ENCODE results near the gene RNF223. TPM values are rescaled to one million over a fixed set of nuclear protein-coding genes. Genes with fewer than 3 reads are reported as not detected.

RNF223 gene
- total and polyA plus RNA-seq, 8 donors: 0.05 to 0.37 (median 0.16) TPM; not detected in 2

DNA sequence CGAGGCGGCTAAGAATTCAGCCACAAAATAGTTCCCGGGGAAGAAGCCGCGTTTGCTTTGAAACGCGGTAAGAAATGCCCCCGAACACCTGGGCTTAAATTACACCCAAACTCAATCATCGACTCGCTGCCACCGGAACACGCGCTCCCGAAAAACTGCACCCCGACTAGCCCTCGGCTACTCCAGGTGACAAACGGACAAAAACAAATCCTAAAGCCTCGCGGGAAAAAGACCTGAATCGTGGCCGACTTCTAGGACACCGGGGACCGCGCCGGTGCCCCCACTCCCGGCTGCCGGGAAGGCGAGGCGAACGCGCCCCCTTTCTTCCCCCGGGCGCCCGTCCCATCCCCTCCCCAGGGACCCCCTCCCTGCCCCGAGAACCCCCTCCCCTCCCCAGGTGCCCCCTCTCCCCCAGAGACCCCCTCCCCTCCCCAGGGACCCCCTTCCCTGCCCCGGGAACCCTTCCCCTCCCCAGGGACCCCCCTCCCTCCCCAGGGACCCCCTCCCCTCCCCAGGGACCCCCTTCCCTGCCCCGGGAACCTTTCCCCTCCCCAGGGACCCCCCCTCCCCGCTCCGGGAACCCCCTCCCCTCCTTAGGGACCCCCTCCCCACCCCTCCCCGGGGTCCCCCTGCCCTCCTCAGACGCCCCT is 41.2 kb upstream of the RNF223 start:
- 3 to 4% methylated on average over 34 to 40 of the region's 41 CpGs for WGBS, 2 donors

DNA sequence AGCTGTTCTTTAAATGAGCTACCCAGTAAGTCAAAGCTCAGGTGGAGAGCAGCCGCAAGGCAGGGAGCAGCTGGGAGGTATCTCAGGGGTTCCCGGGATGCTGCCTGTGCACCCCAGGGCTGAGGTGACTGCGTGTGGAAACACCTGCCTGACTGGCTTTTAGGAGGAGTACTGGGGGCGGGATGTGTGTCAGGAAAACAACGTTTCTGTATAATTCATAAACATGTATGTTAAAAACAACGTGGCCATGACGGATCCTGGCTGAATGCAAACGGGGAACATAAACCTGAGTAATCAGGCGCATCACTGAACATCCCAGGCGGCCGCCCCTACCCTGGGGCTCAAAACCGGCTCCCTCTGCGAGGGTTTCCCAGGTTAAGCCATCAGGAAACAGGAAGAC is 40.3 kb upstream of the RNF223 start:
- TF ChIP-seq, protein P1, sequence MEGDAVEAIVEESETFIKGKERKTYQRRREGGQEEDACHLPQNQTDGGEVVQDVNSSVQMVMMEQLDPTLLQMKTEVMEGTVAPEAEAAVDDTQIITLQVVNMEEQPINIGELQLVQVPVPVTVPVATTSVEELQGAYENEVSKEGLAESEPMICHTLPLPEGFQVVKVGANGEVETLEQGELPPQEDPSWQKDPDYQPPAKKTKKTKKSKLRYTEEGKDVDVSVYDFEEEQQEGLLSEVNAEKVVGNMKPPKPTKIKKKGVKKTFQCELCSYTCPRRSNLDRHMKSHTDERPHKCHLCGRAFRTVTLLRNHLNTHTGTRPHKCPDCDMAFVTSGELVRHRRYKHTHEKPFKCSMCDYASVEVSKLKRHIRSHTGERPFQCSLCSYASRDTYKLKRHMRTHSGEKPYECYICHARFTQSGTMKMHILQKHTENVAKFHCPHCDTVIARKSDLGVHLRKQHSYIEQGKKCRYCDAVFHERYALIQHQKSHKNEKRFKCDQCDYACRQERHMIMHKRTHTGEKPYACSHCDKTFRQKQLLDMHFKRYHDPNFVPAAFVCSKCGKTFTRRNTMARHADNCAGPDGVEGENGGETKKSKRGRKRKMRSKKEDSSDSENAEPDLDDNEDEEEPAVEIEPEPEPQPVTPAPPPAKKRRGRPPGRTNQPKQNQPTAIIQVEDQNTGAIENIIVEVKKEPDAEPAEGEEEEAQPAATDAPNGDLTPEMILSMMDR (IDR thresholded peaks at IDR 0.05): no peak
- Histone ChIP-seq H3K27ac (no peak overlapping the region), H3K9me3 (no peaks in the 10 kb centered on the region), H3K4me3 (no peak overlapping the region), H3K27me3 (no peaks in the 10 kb centered on the region), H3K4me1 (no peaks in the 10 kb centered on the region), H3K36me3 (no peaks in the 10 kb centered on the region)
- no peak for ATAC-seq
- 80 to 82% methylated on average over 13 of the region's 13 CpGs for WGBS, 2 donors
- peak in 2 of 6 donors; percentile 20 to 47 for DNase-seq
- FAIRE-seq: no peak
- intact Hi-C loops (cut with DNase I): loop anchor here in 1 of 3 donors (10.0 kb wide), 1 partner anchor 80 kb away; no protein-coding TSS in a partner anchor

More for the DNA sequence above, 41.2 kb upstream of the RNF223 start:
- no peaks in the 10 kb centered on the region for H3K9me3 ChIP-seq
- no peaks in the 10 kb centered on the region for H3K36me3 ChIP-seq
- intact Hi-C loops (cut with DNase I): loop anchor here in 1 of 3 donors (10.0 kb wide), 1 partner anchor 80 kb away; no protein-coding TSS in a partner anchor
- H3K27me3 ChIP-seq: no peaks in the 10 kb centered on the region
- no peak overlapping the region for H3K27ac ChIP-seq
- no peak for FAIRE-seq
- peak in 4 of 6 donors; percentile 26 to 77 (median 50) for DNase-seq
- H3K4me1 ChIP-seq: no peaks in the 10 kb centered on the region
- ATAC-seq: no peak
- H3K4me3 ChIP-seq: peak overlapping the region; percentile 77 to 87 (median 85)
- TF ChIP-seq, protein P1 (IDR thresholded peaks at IDR 0.05): no peak

DNA sequence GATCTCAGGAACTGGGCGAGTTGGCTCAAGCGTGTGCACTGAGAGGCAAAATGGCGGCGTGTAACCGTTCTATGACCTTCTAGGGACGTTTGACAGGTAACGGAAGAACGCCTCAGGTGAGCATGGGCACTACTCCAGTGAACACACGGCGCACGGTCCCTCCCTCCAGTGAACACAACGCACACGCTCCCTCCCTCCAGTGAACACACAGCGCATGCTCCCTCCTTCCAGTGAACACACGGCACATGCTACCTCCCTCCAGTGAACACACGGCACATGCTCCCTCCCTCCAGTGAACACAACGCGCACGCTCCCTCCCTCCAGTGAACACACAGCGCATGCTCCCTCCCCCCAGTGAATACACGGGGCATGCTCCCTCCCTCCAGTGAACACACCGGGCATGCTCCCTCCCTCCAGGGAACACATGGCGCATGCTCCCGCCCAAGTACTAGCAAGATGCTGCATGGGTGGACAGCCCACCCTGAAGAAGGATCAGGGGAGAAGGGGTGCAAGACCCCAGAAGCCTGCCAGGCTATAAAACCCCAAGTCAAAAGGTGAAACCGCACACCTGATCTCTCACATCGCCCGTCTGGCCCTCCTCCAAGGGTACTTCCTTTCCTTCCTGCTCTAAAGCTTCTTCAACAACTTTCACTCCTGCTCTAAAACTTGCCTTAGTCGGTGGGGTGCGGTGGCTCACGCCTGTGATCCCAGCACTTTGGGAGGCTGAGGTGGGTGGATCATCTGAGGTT is 38.3 kb upstream of the RNF223 start:
- intact Hi-C loops (cut with DNase I): loop anchor here in 1 of 3 donors (10.0 kb wide), 1 partner anchor 78 kb away; no protein-coding TSS in a partner anchor

DNA sequence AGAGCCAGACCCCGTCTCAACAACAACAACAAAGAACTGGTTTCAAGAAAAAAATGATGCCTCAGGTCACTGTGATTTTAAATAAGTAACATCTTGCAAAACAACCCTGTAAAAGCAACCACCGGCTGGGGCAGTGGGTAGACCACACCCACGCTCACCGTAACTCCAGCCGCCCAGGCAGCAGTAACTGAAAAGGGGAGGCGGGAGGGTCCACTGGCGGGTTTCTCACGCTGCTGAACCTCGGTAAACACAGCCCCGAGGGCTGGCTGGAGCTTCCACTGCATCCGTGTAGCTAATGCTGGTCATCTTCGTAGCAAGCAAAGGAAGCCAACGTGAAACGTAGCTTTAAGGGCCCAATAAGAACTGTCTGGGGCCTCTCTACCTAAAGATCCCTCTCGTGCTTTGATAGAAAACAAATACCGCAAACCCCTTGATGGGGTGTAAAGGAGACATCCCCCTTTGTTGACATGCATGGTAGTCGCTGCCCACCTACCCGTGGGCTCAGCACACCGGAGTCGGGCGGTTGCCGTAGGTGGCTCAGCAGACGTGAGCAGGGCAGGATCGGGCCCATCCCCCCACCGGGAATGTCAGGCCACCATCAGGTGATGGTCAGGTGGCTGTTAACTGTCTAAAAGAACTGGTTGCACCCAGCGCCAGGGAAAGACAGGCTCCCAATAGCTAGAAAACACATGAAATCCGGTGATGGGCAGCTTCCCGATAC is 37.6 kb upstream of the RNF223 start:
- FAIRE-seq (no peak), ATAC-seq (no peak), DNase-seq (peak in 2 of 6 donors; percentile 18 to 29)
- Histone ChIP-seq H3K4me3 (no peak overlapping the region), H3K27ac (no peak overlapping the region), H3K9me3 (no peaks in the 10 kb centered on the region), H3K36me3 (no peaks in the 10 kb centered on the region), H3K4me1 (no peaks in the 10 kb centered on the region), H3K27me3 (no peaks in the 10 kb centered on the region)
- intact Hi-C loops (cut with DNase I): loop anchor here in 1 of 3 donors (10.0 kb wide), 1 partner anchor 77 kb away; no protein-coding TSS in a partner anchor
- TF ChIP-seq, protein P1 (IDR thresholded peaks at IDR 0.05): no peak
- 95% methylated on average over 28 of the region's 28 CpGs for WGBS, 2 donors

More for the DNA sequence above, 38.3 kb upstream of the RNF223 start:
- 95 to 98% methylated on average over 30 of the region's 30 CpGs for WGBS, 2 donors
- no peaks in the 10 kb centered on the region for H3K4me1 ChIP-seq
- FAIRE-seq (no peak), DNase-seq (peak in 3 of 6 donors; percentile 13 to 35 (median 28)), ATAC-seq (no peak)
- H3K27ac ChIP-seq: no peak overlapping the region
- H3K4me3 ChIP-seq: no peak overlapping the region
- H3K36me3 ChIP-seq: no peaks in the 10 kb centered on the region
- H3K9me3 ChIP-seq: no peaks in the 10 kb centered on the region
- H3K27me3 ChIP-seq: no peaks in the 10 kb centered on the region
- TF ChIP-seq, protein P1 (IDR thresholded peaks at IDR 0.05): no peak
